Measurements from ENCODE around the gene LDLR. TPM values are rescaled to one million over a fixed set of nuclear protein-coding genes. Genes with fewer than 3 reads are reported as not detected.
"Not testable (repeated sequence)": the region's sequence is repeated elsewhere in the genome, so short reads cannot be mapped to it uniquely, and the experiment has no call there.

LDLR gene
- total RNA-seq, 3 donors from 2014 or later: 83.9 to 147 (median 116) TPM

DNA sequence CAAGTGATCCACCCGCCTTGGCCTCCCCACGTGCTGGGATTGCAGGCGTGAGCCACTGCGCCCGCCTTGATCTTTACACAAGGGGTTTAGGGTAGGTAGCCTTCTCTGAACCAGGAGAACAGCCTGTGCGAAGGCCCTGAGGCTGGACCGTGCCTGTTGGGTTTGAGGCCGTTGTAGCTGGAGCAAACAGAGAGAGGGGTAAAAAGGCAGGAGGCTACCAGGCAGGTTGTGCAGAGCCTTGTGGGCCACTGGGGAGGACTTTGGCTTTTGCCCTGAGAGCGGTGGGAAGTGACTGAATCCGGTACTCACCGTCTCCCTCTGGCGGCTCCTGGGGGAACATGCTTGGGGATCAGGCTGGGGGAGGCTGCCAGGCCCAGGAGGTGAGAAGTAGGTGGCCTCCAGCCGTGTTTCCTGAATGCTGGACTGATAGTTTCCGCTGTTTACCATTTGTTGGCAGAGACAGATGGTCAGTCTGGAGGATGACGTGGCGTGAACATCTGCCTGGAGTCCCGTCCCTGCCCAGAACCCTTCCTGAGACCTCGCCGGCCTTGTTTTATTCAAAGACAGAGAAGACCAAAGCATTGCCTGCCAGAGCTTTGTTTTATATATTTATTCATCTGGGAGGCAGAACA, 41.7 kb downstream of the LDLR start:
- no peaks in the 10 kb centered on the region for H3K4me1 ChIP-seq (ENCODE audit: low read depth)
- H3K4me3 ChIP-seq: no peak overlapping the region
- intact Hi-C loops (cut with DNase I, micrococcal nuclease): no loop called here
- H3K9me3 ChIP-seq: no peaks in the 10 kb centered on the region
- peaks cover 7% of the 10 kb centered on the region for H3K36me3 ChIP-seq (ENCODE audit: low read depth)
- peak; percentile 75 to 87 (median 85) for DNase-seq
- ATAC-seq: peak; percentile 84
- peak; percentile 80 for TF ChIP-seq CTCF (IDR thresholded peaks at IDR 0.05)

GRCh38 chr19:11131471-11131870, 42.2 kb downstream of the LDLR start:
- Histone ChIP-seq H3K4me3 (no peak overlapping the region), H3K9me3 (no peaks in the 10 kb centered on the region), H3K36me3 (ENCODE audit: low read depth) (peaks cover 7% of the 10 kb centered on the region), H3K4me1 (ENCODE audit: low read depth) (no peaks in the 10 kb centered on the region)
- intact Hi-C loops (cut with DNase I, micrococcal nuclease): no loop called here
- TF ChIP-seq CTCF (IDR thresholded peaks at IDR 0.05): no peak
- no peak for ATAC-seq
- no peak for DNase-seq

DNA sequence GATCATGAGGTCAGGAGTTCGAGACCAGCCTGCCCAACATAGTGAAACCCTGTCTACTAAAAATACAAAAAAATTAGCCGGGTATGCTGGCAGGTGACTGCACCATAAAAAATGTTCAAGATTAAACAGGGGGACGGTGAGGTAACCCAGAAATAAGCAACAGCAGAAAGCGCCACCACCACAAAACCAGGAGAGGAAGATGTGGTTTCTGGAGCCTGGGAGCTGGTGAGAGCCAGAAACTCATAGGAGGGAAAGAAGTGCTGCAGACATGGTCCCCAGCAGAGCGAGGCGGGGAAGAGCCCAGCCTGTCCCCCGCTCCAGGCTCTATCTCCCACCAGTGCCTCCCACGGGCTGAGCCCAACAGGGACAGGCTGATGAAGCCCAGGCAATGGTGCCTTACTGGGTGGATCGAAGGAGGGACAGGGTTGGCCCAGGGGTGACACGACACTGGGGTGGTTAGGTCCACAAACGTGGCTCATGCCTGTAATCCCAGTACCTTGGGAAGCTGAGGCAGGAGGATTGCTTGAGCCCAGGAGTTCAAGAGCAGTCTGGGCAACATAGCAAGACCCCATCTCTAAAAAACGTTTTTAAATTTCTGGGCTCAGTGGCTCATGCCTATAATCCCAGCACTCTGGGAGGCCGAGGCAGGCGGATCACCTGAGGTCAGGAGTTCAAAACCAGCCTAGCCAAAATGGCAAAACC, 47.3 kb downstream of the LDLR start:
- no peaks in the 10 kb centered on the region for H3K36me3 ChIP-seq (ENCODE audit: low read depth)
- DNase-seq (no peak), ATAC-seq (no peak)
- no peak for TF ChIP-seq CTCF (IDR thresholded peaks at IDR 0.05)
- no peaks in the 10 kb centered on the region for H3K9me3 ChIP-seq
- no peak overlapping the region for H3K4me3 ChIP-seq
- H3K4me1 ChIP-seq (ENCODE audit: low read depth): peaks cover 16% of the 10 kb centered on the region
- intact Hi-C loops (cut with DNase I, micrococcal nuclease): loop anchor here (2.0 to 5.0 kb wide), 2 partner anchors 66 to 68 kb away; no protein-coding TSS in a partner anchor

- peak; percentile 69 to 76 (median 73) for DNase-seq
- H3K9me3 ChIP-seq: no peaks in the 10 kb centered on the region
- H3K4me3 ChIP-seq: no peak overlapping the region
- peak; percentile 67 for ATAC-seq
- H3K4me1 ChIP-seq (ENCODE audit: low read depth): peaks cover 22% of the 10 kb centered on the region
- TF ChIP-seq CTCF (IDR thresholded peaks at IDR 0.05): peak; percentile 65
- no peaks in the 10 kb centered on the region for H3K36me3 ChIP-seq (ENCODE audit: low read depth)
- intact Hi-C loops (cut with DNase I, micrococcal nuclease): loop anchor here (2.0 to 5.0 kb wide), 2 partner anchors 65 to 67 kb away; no protein-coding TSS in a partner anchor
Measured at GRCh38 chr19:11137542-11138384, 48.5 kb downstream of the LDLR start.

GRCh38 chr19:11138601-11139300, 49.5 kb downstream of the LDLR start:
- ATAC-seq: peak; percentile 53
- H3K4me1 ChIP-seq (ENCODE audit: low read depth): peaks cover 28% of the 10 kb centered on the region
- TF ChIP-seq CTCF (IDR thresholded peaks at IDR 0.05): no peak
- peak; percentile 45 to 81 (median 64) for DNase-seq
- H3K4me3 ChIP-seq: no peak overlapping the region
- no peaks in the 10 kb centered on the region for H3K9me3 ChIP-seq
- intact Hi-C loops (cut with DNase I, micrococcal nuclease): loop anchor here in 1 of 2 donors (5.0 kb wide), 1 partner anchor 64 kb away; no protein-coding TSS in a partner anchor
- no peaks in the 10 kb centered on the region for H3K36me3 ChIP-seq (ENCODE audit: low read depth)

DNA sequence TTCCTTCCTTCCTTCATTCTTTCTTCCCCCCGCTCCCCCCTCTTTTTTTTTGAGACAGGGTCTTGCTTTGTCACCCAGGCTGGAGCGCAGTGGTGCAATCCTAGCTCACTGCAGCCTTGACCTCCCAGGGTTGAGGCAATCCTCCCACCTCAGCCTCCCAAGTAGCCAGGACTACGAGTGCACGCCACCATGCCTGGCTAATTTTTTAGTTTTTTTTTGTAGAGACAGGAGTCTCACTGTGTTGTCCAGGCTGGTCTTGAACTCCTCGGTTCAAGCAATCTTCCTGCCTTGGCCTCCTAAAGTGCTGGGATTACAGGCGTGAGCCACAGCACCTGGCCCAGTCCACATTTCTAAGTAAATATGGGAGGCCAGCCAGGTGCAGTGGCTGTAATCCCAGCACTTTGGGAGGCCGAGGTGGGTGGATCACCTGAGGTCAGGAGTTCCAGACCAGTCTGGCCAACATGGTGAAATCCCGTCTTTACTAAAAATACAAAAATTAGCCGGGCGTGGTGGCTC, 50.8 kb downstream of the LDLR start:
- H3K4me1 ChIP-seq (ENCODE audit: low read depth): peaks cover 28% of the 10 kb centered on the region
- intact Hi-C loops (cut with DNase I, micrococcal nuclease); ATAC-seq; DNase-seq; H3K4me3 ChIP-seq; H3K9me3 ChIP-seq; H3K36me3 ChIP-seq (ENCODE audit: low read depth): not testable (repeated sequence)
